Keratinocyte (primary cell): Measurements from ENCODE around the gene ZNF619. TPM values are rescaled to one million over a fixed set of nuclear protein-coding genes. Genes with fewer than 3 reads are reported as not detected.

ENCODE experiments used
- DNase-seq: peaks from one replicate; pipeline ENCODE4 v3.0.0-alpha.2; 2011; ENCODE audit warnings: low read depth, missing footprints, low spot score
- FAIRE-seq: peaks from 2 replicates; lab custom pipeline; 2011; peaks lifted over from hg19 to GRCh38; lab: Jason Lieb, UNC
- H2AFZ ChIP-seq: 2 replicates; pipeline ENCODE4 v1.6.0; 2012; ENCODE audit warnings: low read length, control low read depth, inconsistent platforms; ENCODE audit not compliant: control insufficient read depth
- H3K27ac ChIP-seq: 2 replicates; pipeline ENCODE4 v1.5.1; 2011; ENCODE audit warnings: low read length; ENCODE audit not compliant: control insufficient read depth, insufficient read depth
- H3K27me3 ChIP-seq: 3 replicates; pipeline ENCODE4 v1.6.0; 2011; ENCODE audit warnings: low read length; ENCODE audit not compliant: control insufficient read depth, insufficient read depth; ENCODE audit errors: extremely low read depth
- H3K36me3 ChIP-seq, 2 experiments: 2 replicates in 1 of 2; 3 replicates in 1 of 2; pipeline ENCODE4 v1.5.1; 2011; ENCODE audit warnings: low read length in 2 of 2, mild to moderate bottlenecking in 1 of 2; ENCODE audit not compliant: control insufficient read depth in 2 of 2, insufficient read depth in 2 of 2; ENCODE audit errors: extremely low read depth in 1 of 2
- H3K4me1 ChIP-seq: 3 replicates; pipeline ENCODE4 v1.5.1; 2011; ENCODE audit warnings: low read length; ENCODE audit not compliant: control insufficient read depth, insufficient read depth; ENCODE audit errors: extremely low read depth
- H3K4me2 ChIP-seq: 3 replicates; pipeline ENCODE4 v1.6.0; 2011; ENCODE audit warnings: low read depth, low read length; ENCODE audit not compliant: control insufficient read depth, insufficient read depth; ENCODE audit errors: extremely low read depth
- H3K4me3 ChIP-seq, 3 experiments: fragments of 200-600 bp in 1 of 3; sonication (generic) in 1 of 3; 2 replicates in 2 of 3; 3 replicates in 1 of 3; pipeline ENCODE4 v1.5.1; 2011 to 2016; ENCODE audit warnings: low read length in 3 of 3, mild to moderate bottlenecking in 3 of 3, control low read depth in 2 of 3, inconsistent platforms in 1 of 3, low read depth in 1 of 3, mixed read lengths in 1 of 3, mixed run types in 1 of 3, moderate library complexity in 1 of 3; ENCODE audit not compliant: control insufficient read depth in 2 of 3, insufficient read depth in 2 of 3; ENCODE audit errors: extremely low read depth in 1 of 3
- H3K79me2 ChIP-seq: 2 replicates; pipeline ENCODE4 v1.6.0; 2012; ENCODE audit warnings: low read length; ENCODE audit not compliant: control insufficient read depth, insufficient read depth
- H3K9ac ChIP-seq: 3 replicates; pipeline ENCODE4 v1.6.0; 2011; ENCODE audit warnings: low read length; ENCODE audit not compliant: control insufficient read depth, insufficient read depth; ENCODE audit errors: extremely low read depth
- H3K9me1 ChIP-seq: 3 replicates; pipeline ENCODE4 v1.6.0; 2011; ENCODE audit warnings: low read length; ENCODE audit not compliant: control insufficient read depth, insufficient read depth; ENCODE audit errors: extremely low read depth
- H3K9me3 ChIP-seq: 2 replicates; pipeline ENCODE4 v1.5.1; 2012; ENCODE audit warnings: low read depth, low read length; ENCODE audit not compliant: control insufficient read depth
- H4K20me1 ChIP-seq: 3 replicates; pipeline ENCODE4 v1.6.0; 2011; ENCODE audit warnings: low read length; ENCODE audit not compliant: control insufficient read depth, insufficient read depth; ENCODE audit errors: extremely low read depth
- CTCF ChIP-seq, 3 experiments: IDR thresholded peaks in 1 of 3; conservative IDR thresholded peaks in 1 of 3; optimal IDR thresholded peaks in 1 of 3; 2 replicates in 2 of 3; 3 replicates in 1 of 3; pipeline versions ENCODE3 to v1.5.1; 2011; ENCODE audit warnings: low read length in 3 of 3, mild to moderate bottlenecking in 3 of 3, moderate library complexity in 2 of 3, control low read depth in 1 of 3, inconsistent platforms in 1 of 3; ENCODE audit not compliant: insufficient read depth in 2 of 3; ENCODE audit errors: extremely low read depth in 1 of 3
- EZH2 ChIP-seq: IDR thresholded peaks from one replicate; pipeline ENCODE4 v1.6.1; 2012; ENCODE audit warnings: inconsistent platforms, mild to moderate bottlenecking, low read length, moderate library complexity
- dilution Hi-C: fragments of 300-500 bp; cut with MboI; formaldehyde crosslinking; loops from one replicate; pipeline ENCODE4 v1.7.0; 2020; ENCODE audit warnings: low sequenced_read_pairs; ENCODE audit not compliant: extremely low pct_ligation_motif_present
- polyA plus RNA-seq, 5 experiments: library from polyadenylated mRNA; depleted of rRNA in 3 of 5; stranded (reverse) in 3 of 5; stranded (forward) in 1 of 5; unstranded in 1 of 5; fragments of >200 nt; gene quantifications; 1 replicate in 1 of 5; 2 replicates in 3 of 5; 3 replicates in 1 of 5; pipeline versions ENCODE4 v1.2.1 to v1.2.3, GENCODE V29; 2011 to 2012; ENCODE audit warnings: missing spikeins in 2 of 5, low read depth in 1 of 5, low replicate concordance in 1 of 5

Gene ZNF619
- polyA plus RNA-seq, 1 donor (not counting 4 experiments of a cell fraction or from before 2014, with no cell fraction given): 3.1 TPM

- H3K36me3 ChIP-seq: peaks cover 0 to 3% of the 10 kb centered on the region in 2 experiments
- no peak overlapping the region for H2AFZ ChIP-seq
- no peaks in the 10 kb centered on the region for H3K4me1 ChIP-seq
- dilution Hi-C loops: no loop called here
- H3K9ac ChIP-seq: no peak overlapping the region
- TF ChIP-seq EZH2 (no peak), CTCF (optimal IDR thresholded peaks at IDR 0.05 in 1 of 3, IDR thresholded peaks at IDR 0.05 in 1 of 3, conservative IDR thresholded peaks at IDR 0.05 in 1 of 3; ENCODE audit: extremely low read depth in 1 of 3, insufficient read depth in 2 of 3, low read length in 3 of 3) (no peak)
- no peaks in the 10 kb centered on the region for H3K9me1 ChIP-seq
- no peaks in the 10 kb centered on the region for H3K79me2 ChIP-seq
- H3K27me3 ChIP-seq: no peaks in the 10 kb centered on the region
- FAIRE-seq (no peak), DNase-seq (no peak)
- no peak overlapping the region for H3K4me2 ChIP-seq
- H3K27ac ChIP-seq: no peak overlapping the region
- no peaks in the 10 kb centered on the region for H4K20me1 ChIP-seq
- no peak overlapping the region for H3K4me3 ChIP-seq
- no peaks in the 10 kb centered on the region for H3K9me3 ChIP-seq
Observed at GRCh38 chr3:40470701-40471100, 6.2 kb upstream of the ZNF619 start.

GRCh38 chr3:40477666-40478065, 744 bp downstream of the ZNF619 start:
- no peak for FAIRE-seq

More at GRCh38 chr3:40477666-40478065, 744 bp downstream of the ZNF619 start:
- Histone ChIP-seq H3K4me1 (peaks cover 7% of the 10 kb centered on the region), H2AFZ (peak overlapping the region; percentile 97), H3K79me2 (no peaks in the 10 kb centered on the region), H3K4me3 (peak overlapping the region; percentile 79 to 92 (median 89)), H3K36me3 (peaks cover 2 to 5% of the 10 kb centered on the region in 2 experiments), H4K20me1 (no peaks in the 10 kb centered on the region), H3K27ac (peak overlapping the region; percentile 69), H3K9ac (peak overlapping the region; percentile 84), H3K9me3 (no peaks in the 10 kb centered on the region), H3K4me2 (peak overlapping the region; percentile 75), H3K27me3 (no peaks in the 10 kb centered on the region), H3K9me1 (no peaks in the 10 kb centered on the region)
- no peak for DNase-seq
- TF ChIP-seq EZH2 (no peak), CTCF (optimal IDR thresholded peaks at IDR 0.05 in 1 of 3, IDR thresholded peaks at IDR 0.05 in 1 of 3, conservative IDR thresholded peaks at IDR 0.05 in 1 of 3; ENCODE audit: extremely low read depth in 1 of 3, insufficient read depth in 2 of 3, low read length in 3 of 3) (no peak)
- dilution Hi-C loops: no loop called here
